ENCODE results near the gene CHL1. TPM values are rescaled to one million over a fixed set of nuclear protein-coding genes. Genes with fewer than 3 reads are reported as not detected.

Gene CHL1
- total and polyA plus RNA-seq, 2 experiments from 2014 or later: 1.4 to 1.9 TPM

DNA sequence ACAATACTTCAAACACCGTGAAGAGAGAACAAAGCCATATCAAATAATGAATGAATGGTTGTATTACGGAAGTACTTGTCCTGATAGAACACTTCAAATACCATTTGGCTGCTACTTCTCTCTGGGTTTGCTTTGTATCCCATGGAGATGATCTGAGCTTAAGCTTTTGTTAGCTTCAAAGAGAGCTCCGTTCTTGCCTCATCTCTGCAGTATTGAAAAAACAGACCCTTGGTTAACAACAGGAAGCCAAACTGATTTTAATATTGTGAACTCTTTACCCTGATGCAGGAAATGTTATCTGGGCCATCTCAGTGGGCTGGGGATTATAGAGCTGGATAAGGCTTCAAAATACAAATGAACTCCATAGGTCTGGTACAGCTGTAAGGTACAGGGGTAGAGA is 101.0 kb downstream of the CHL1 start:
- no peaks in the 10 kb centered on the region for H3K36me3 ChIP-seq (ENCODE audit: insufficient read depth)
- Mint-ChIP-seq H3K4me3 (no peak overlapping the region), H3K4me1 (no peaks in the 10 kb centered on the region), H3K27ac (no peak overlapping the region), H3K27me3 (ENCODE audit: insufficient read depth, low read depth, poor library complexity) (peaks cover 2% of the 10 kb centered on the region), H3K9me3 (peaks cover 90% of the 10 kb centered on the region), H3K36me3 (ENCODE audit: low read depth) (peaks cover 29% of the 10 kb centered on the region)
- H3K4me2 ChIP-seq: no peak overlapping the region
- no peak for TF ChIP-seq ZNF114 (CRISPR knock-in tag; IDR thresholded peaks at IDR 0.05)
- no peak for TF ChIP-seq EZH2phosphoT487 (IDR thresholded peaks at IDR 0.05; ENCODE audit: unreplicated experiment)
- no peak for TF ChIP-seq CREB1 (CRISPR knock-in tag; IDR thresholded peaks at IDR 0.05; ENCODE audit: low read depth)
- no peak for TF ChIP-seq STAT1 (IDR thresholded peaks at IDR 0.05; ENCODE audit: unreplicated experiment)
- TF ChIP-seq NANOG (IDR thresholded peaks at IDR 0.05; ENCODE audit: borderline replicate concordance): no peak
- TF ChIP-seq ETS1 (IDR thresholded peaks at IDR 0.05): no peak
- no peak for TF ChIP-seq CTCF (conservative IDR thresholded peaks at IDR 0.05; ENCODE audit: low read depth in 2 of 2)
- TF ChIP-seq JUNB (IDR thresholded peaks at IDR 0.05; ENCODE audit: unreplicated experiment): no peak
- TF ChIP-seq POLR2AphosphoS5 (IDR thresholded peaks at IDR 0.05; ENCODE audit: low read depth): no peak
- TF ChIP-seq, protein P1, sequence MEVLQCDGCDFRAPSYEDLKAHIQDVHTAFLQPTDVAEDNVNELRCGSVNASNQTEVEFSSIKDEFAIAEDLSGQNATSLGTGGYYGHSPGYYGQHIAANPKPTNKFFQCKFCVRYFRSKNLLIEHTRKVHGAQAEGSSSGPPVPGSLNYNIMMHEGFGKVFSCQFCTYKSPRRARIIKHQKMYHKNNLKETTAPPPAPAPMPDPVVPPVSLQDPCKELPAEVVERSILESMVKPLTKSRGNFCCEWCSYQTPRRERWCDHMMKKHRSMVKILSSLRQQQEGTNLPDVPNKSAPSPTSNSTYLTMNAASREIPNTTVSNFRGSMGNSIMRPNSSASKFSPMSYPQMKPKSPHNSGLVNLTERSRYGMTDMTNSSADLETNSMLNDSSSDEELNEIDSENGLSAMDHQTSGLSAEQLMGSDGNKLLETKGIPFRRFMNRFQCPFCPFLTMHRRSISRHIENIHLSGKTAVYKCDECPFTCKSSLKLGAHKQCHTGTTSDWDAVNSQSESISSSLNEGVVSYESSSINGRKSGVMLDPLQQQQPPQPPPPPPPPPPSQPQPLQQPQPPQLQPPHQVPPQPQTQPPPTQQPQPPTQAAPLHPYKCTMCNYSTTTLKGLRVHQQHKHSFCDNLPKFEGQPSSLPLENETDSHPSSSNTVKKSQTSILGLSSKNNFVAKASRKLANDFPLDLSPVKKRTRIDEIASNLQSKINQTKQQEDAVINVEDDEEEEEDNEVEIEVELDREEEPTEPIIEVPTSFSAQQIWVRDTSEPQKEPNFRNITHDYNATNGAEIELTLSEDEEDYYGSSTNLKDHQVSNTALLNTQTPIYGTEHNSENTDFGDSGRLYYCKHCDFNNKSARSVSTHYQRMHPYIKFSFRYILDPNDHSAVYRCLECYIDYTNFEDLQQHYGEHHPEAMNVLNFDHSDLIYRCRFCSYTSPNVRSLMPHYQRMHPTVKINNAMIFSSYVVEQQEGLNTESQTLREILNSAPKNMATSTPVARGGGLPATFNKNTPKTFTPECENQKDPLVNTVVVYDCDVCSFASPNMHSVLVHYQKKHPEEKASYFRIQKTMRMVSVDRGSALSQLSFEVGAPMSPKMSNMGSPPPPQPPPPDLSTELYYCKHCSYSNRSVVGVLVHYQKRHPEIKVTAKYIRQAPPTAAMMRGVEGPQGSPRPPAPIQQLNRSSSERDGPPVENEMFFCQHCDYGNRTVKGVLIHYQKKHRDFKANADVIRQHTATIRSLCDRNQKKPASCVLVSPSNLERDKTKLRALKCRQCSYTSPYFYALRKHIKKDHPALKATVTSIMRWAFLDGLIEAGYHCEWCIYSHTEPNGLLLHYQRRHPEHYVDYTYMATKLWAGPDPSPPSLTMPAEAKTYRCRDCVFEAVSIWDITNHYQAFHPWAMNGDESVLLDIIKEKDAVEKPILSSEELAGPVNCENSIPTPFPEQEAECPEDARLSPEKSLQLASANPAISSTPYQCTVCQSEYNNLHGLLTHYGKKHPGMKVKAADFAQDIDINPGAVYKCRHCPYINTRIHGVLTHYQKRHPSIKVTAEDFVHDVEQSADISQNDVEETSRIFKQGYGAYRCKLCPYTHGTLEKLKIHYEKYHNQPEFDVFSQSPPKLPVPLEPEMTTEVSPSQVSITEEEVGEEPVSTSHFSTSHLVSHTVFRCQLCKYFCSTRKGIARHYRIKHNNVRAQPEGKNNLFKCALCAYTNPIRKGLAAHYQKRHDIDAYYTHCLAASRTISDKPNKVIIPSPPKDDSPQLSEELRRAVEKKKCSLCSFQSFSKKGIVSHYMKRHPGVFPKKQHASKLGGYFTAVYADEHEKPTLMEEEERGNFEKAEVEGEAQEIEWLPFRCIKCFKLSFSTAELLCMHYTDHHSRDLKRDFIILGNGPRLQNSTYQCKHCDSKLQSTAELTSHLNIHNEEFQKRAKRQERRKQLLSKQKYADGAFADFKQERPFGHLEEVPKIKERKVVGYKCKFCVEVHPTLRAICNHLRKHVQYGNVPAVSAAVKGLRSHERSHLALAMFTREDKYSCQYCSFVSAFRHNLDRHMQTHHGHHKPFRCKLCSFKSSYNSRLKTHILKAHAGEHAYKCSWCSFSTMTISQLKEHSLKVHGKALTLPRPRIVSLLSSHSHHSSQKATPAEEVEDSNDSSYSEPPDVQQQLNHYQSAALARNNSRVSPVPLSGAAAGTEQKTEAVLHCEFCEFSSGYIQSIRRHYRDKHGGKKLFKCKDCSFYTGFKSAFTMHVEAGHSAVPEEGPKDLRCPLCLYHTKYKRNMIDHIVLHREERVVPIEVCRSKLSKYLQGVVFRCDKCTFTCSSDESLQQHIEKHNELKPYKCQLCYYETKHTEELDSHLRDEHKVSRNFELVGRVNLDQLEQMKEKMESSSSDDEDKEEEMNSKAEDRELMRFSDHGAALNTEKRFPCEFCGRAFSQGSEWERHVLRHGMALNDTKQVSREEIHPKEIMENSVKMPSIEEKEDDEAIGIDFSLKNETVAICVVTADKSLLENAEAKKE (CRISPR knock-in tag; IDR thresholded peaks at IDR 0.05): no peak
- TF ChIP-seq, protein P2, sequence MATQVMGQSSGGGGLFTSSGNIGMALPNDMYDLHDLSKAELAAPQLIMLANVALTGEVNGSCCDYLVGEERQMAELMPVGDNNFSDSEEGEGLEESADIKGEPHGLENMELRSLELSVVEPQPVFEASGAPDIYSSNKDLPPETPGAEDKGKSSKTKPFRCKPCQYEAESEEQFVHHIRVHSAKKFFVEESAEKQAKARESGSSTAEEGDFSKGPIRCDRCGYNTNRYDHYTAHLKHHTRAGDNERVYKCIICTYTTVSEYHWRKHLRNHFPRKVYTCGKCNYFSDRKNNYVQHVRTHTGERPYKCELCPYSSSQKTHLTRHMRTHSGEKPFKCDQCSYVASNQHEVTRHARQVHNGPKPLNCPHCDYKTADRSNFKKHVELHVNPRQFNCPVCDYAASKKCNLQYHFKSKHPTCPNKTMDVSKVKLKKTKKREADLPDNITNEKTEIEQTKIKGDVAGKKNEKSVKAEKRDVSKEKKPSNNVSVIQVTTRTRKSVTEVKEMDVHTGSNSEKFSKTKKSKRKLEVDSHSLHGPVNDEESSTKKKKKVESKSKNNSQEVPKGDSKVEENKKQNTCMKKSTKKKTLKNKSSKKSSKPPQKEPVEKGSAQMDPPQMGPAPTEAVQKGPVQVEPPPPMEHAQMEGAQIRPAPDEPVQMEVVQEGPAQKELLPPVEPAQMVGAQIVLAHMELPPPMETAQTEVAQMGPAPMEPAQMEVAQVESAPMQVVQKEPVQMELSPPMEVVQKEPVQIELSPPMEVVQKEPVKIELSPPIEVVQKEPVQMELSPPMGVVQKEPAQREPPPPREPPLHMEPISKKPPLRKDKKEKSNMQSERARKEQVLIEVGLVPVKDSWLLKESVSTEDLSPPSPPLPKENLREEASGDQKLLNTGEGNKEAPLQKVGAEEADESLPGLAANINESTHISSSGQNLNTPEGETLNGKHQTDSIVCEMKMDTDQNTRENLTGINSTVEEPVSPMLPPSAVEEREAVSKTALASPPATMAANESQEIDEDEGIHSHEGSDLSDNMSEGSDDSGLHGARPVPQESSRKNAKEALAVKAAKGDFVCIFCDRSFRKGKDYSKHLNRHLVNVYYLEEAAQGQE (IDR thresholded peaks at IDR 0.05; ENCODE audit: unreplicated experiment): no peak
- no peak for TF ChIP-seq ZNF331 (CRISPR knock-in tag; IDR thresholded peaks at IDR 0.05; ENCODE audit: low read depth)
- no peak for TF ChIP-seq EZH2 (IDR thresholded peaks at IDR 0.05; ENCODE audit: low read depth, unreplicated experiment)
- H3K9me2 ChIP-seq (ENCODE audit: insufficient read depth): no peaks in the 10 kb centered on the region
- H3K4me3 ChIP-seq: no peak overlapping the region
- no peak overlapping the region for H3K27ac ChIP-seq (ENCODE audit: low read depth)
- no peaks in the 10 kb centered on the region for H3K4me1 ChIP-seq (ENCODE audit: insufficient read depth)
- ATAC-seq: no peak
- no peak overlapping the region for H2AFZ ChIP-seq
- no peaks in the 10 kb centered on the region for H3K27me3 ChIP-seq (ENCODE audit: insufficient read depth)
- no peaks in the 10 kb centered on the region for H4K20me1 ChIP-seq (replicated peaks; ENCODE audit: insufficient read depth)
- no peaks in the 10 kb centered on the region for H3F3A ChIP-seq (replicated peaks; ENCODE audit: low read depth)
- no peaks in the 10 kb centered on the region for H3K79me2 ChIP-seq (replicated peaks; ENCODE audit: insufficient read depth)
- peak; percentile 15 for DNase-seq (ENCODE audit: low spot score)
